Dendritic cell treated with granulocyte-macrophage colony-stimulating factor and Interleukin-4, amounts not matched to agents 40 ng/mL and 50 ng/mL, for 4 days (primary cell): ENCODE results near the gene SNX32.
"Not testable (repeated sequence)": the region's sequence is repeated elsewhere in the genome, so short reads cannot be mapped to it uniquely, and the experiment has no call there.

Experiments used
- H3K27ac Mint-ChIP-seq: one replicate; pipeline ENCODE4 v1.8.0; 2022; ENCODE audit warnings: mild to moderate bottlenecking, mixed read lengths
- H3K27me3 Mint-ChIP-seq: one replicate; pipeline ENCODE4 v1.8.0; 2022; ENCODE audit warnings: mild to moderate bottlenecking, mixed read lengths
- H3K36me3 Mint-ChIP-seq: one replicate; pipeline ENCODE4 v1.8.0; 2022; ENCODE audit warnings: low read depth, mixed read lengths
- H3K4me1 Mint-ChIP-seq: one replicate; pipeline ENCODE4 v1.8.0; 2022; ENCODE audit warnings: low read depth, mixed read lengths
- H3K4me3 Mint-ChIP-seq: one replicate; pipeline ENCODE4 v1.8.0; 2022; ENCODE audit warnings: mild to moderate bottlenecking, moderate library complexity, mixed read lengths
- H3K9me3 Mint-ChIP-seq: one replicate; pipeline ENCODE4 v1.8.0; 2022; ENCODE audit warnings: mixed read lengths
- intact Hi-C: fragments of 100-400 bp; cut with micrococcal nuclease; formaldehyde crosslinking; loops from one replicate; pipeline ENCODE4 v1.15.0; 2022

Gene SNX32

GRCh38 chr11:65832231-65832630, 1.5 kb upstream of the SNX32 start:
- H3K27ac Mint-ChIP-seq, H3K4me3 Mint-ChIP-seq, H3K9me3 Mint-ChIP-seq, H3K36me3 Mint-ChIP-seq: not testable (repeated sequence)
- H3K4me1 Mint-ChIP-seq: peaks cover 32% of the 10 kb centered on the region
- intact Hi-C loops: loop anchor here (2.0 kb wide), 1 partner anchor 27 kb away; the partner anchor contains the start of gene CFL1
- peaks cover 24% of the 10 kb centered on the region for H3K27me3 Mint-ChIP-seq

DNA sequence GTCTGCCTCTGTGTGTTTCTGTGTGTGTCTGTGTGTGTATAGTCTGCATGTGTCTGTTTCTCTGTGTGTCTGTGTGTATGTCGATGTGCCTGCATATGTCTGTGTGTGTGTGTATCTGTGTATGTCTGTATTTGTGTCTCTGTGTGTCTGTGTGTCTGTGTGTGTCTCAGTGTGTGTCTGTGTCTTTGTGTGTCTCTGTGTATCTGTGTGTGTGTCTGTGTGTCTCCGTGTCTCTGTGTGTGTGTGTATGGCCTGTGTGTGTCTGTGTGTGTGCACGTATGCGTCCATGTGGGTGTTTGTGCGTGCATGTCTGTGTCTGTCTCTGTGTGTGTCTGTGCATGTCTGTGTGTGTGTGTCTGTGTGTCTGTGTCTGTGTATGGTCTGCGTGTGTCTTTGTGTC, 439 bp downstream of the SNX32 start:
- no peak overlapping the region for H3K27ac Mint-ChIP-seq
- peaks cover 24% of the 10 kb centered on the region for H3K27me3 Mint-ChIP-seq
- peaks cover 20% of the 10 kb centered on the region for H3K4me1 Mint-ChIP-seq
- no peaks in the 10 kb centered on the region for H3K36me3 Mint-ChIP-seq
- intact Hi-C loops: no loop called here
- H3K4me3 Mint-ChIP-seq: no peak overlapping the region
- no peaks in the 10 kb centered on the region for H3K9me3 Mint-ChIP-seq

GRCh38 chr11:65842144-65842543, 8.4 kb downstream of the SNX32 start:
- no peaks in the 10 kb centered on the region for H3K4me1 Mint-ChIP-seq
- no peaks in the 10 kb centered on the region for H3K27me3 Mint-ChIP-seq
- no peaks in the 10 kb centered on the region for H3K9me3 Mint-ChIP-seq
- no peak overlapping the region for H3K27ac Mint-ChIP-seq
- intact Hi-C loops: no loop called here
- H3K36me3 Mint-ChIP-seq: no peaks in the 10 kb centered on the region
- H3K4me3 Mint-ChIP-seq: no peak overlapping the region

- Mint-ChIP-seq H3K4me3 (no peak overlapping the region), H3K27ac (no peak overlapping the region), H3K4me1 (no peaks in the 10 kb centered on the region), H3K36me3 (no peaks in the 10 kb centered on the region), H3K9me3 (no peaks in the 10 kb centered on the region), H3K27me3 (peaks cover 4% of the 10 kb centered on the region)
- intact Hi-C loops: no loop called here
Observed at GRCh38 chr11:65843811-65844210, 10.0 kb downstream of the SNX32 start.

DNA sequence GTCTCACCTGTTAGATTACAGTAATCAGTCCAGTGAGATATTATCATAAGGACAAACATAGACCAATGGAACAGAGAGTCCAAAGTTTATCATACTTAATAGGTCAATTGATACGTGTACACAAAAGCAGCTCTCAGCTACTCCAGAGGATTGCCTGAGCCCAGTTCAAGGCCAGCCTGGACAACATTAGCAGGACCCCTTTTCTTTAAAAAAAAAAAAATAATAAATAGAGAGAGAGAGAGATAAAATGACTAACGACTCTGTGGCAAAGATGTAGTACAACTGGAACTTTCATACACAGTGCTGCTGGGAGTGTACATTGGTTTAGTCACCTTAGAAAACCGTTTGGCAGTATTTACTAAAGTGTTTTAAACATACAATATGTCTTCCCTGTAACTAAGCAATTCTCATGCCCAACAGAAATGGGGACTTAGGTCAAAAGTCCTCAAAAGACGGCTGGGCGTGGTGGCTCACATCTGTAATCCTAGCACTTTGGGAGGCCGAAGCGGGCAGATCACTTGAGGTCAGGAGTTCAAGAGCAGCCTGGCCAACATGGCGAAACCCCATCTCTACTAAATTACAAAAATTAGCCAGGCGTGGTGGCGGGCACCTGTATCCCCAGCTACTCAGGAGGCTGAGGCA, 10.6 kb downstream of the SNX32 start:
- no peaks in the 10 kb centered on the region for H3K9me3 Mint-ChIP-seq
- H3K36me3 Mint-ChIP-seq: no peaks in the 10 kb centered on the region
- intact Hi-C loops: no loop called here
- peaks cover 4% of the 10 kb centered on the region for H3K27me3 Mint-ChIP-seq
- H3K4me1 Mint-ChIP-seq: peaks cover 3% of the 10 kb centered on the region
- no peak overlapping the region for H3K27ac Mint-ChIP-seq
- H3K4me3 Mint-ChIP-seq: no peak overlapping the region

- Mint-ChIP-seq H3K36me3 (peaks cover 24% of the 10 kb centered on the region), H3K27ac (no peak overlapping the region), H3K4me1 (peaks cover 20% of the 10 kb centered on the region), H3K4me3 (no peak overlapping the region), H3K27me3 (peaks cover 4% of the 10 kb centered on the region), H3K9me3 (no peaks in the 10 kb centered on the region)
- intact Hi-C loops: no loop called here
Observed at GRCh38 chr11:65847746-65848145, 14.0 kb downstream of the SNX32 start.

DNA sequence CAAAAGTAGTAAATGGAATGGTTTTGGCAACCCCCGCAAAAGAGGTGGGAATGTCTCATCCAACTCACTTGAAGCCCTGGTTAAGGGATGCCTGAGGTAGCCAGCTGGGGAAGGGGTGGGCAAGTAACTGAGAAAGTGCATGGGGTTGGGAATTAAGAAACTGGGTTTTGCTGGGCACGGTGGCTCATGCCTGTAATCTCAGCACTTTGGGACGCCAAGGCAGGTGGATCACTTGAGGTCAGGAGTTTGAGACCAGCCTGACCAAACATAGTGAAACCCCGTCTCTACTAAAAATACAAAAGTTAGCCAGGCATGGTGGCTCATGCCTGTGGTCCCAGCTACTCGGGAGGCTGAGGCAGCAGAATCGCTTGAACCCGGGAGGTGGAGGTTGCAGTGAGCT, 14.9 kb downstream of the SNX32 start:
- not testable (repeated sequence) for H3K27me3 Mint-ChIP-seq
- H3K36me3 Mint-ChIP-seq: peaks cover 33% of the 10 kb centered on the region

GRCh38 chr11:65849366-65849765, 15.6 kb downstream of the SNX32 start:
- H3K27ac Mint-ChIP-seq: no peak overlapping the region
- peaks cover 40% of the 10 kb centered on the region for H3K36me3 Mint-ChIP-seq
- H3K4me3 Mint-ChIP-seq: no peak overlapping the region
- intact Hi-C loops: no loop called here
- H3K4me1 Mint-ChIP-seq: peaks cover 34% of the 10 kb centered on the region
- peaks cover 4% of the 10 kb centered on the region for H3K27me3 Mint-ChIP-seq
- H3K9me3 Mint-ChIP-seq: no peaks in the 10 kb centered on the region

More for the DNA sequence above, 14.9 kb downstream of the SNX32 start:
- H3K27ac Mint-ChIP-seq, H3K4me3 Mint-ChIP-seq, intact Hi-C loops, H3K9me3 Mint-ChIP-seq: not testable (repeated sequence)
- H3K4me1 Mint-ChIP-seq: peaks cover 28% of the 10 kb centered on the region

DNA sequence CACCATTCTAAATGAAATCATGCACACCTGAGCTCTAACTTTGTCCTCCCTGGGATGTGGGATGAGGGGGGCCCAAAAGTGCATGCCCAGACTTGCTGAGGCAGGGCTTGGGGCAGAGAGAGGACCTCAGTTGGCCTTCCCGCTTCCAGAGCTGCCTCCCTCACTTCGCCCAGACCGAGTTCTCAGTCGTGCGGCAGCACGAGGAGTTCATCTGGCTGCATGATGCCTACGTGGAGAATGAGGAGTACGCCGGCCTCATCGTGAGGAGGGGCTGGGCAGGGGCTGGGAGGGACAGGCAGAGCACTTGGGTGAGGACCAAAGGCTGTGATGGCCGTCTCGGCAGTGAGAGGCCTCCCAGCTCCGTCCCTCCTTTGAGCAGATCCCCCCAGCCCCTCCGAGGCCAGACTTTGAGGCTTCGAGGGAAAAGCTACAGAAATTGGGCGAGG, 16.0 kb downstream of the SNX32 start:
- intact Hi-C loops: no loop called here

DNA sequence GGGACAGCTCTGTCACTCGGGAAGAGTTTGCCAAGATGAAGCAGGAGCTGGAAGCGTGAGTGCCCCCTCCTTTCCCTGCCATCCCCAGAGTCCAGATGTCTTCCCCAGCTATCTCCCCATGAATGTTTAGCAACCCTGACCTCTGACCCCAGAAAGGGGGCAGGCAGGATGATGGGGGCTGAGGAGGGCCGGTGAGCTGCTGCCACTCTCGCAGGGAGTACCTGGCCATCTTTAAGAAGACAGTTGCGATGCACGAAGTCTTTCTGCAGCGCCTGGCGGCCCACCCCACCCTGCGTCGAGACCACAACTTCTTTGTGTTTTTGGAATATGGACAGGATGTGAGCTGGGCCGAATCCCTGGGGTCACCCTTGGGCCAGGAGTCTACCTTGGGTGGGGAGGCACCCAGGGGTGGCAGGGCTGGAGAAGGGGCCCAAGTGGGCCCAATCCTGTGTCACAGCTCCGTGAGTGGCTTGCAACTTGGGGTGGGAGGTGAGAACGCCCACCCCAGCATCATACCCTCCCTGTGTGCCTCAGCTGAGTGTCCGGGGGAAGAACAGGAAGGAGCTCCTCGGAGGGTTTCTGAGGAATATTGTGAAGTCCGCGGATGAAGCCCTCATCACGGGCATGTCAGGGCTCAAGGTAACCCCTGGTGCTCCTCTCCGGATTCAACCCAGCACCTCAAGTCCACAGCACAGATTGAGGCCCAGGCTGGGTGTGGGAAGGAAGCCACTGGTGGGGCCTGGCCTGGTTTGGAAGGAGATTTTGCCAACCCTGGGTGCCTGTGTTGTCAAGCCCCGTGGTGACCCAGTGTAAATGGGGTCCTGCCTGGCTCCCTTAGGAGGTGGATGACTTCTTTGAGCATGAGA, 16.7 kb downstream of the SNX32 start:
- Mint-ChIP-seq H3K4me3 (no peak overlapping the region), H3K27me3 (peaks cover 4% of the 10 kb centered on the region), H3K9me3 (no peaks in the 10 kb centered on the region), H3K4me1 (peaks cover 44% of the 10 kb centered on the region), H3K27ac (no peak overlapping the region), H3K36me3 (peaks cover 51% of the 10 kb centered on the region)
- intact Hi-C loops: no loop called here

More for the DNA sequence above, 16.0 kb downstream of the SNX32 start:
- H3K4me3 Mint-ChIP-seq: no peak overlapping the region
- H3K27me3 Mint-ChIP-seq: peaks cover 4% of the 10 kb centered on the region
- H3K36me3 Mint-ChIP-seq: peaks cover 44% of the 10 kb centered on the region
- H3K4me1 Mint-ChIP-seq: peaks cover 38% of the 10 kb centered on the region
- H3K27ac Mint-ChIP-seq: no peak overlapping the region
- H3K9me3 Mint-ChIP-seq: no peaks in the 10 kb centered on the region

- Mint-ChIP-seq H3K9me3 (no peaks in the 10 kb centered on the region), H3K4me1 (peaks cover 51% of the 10 kb centered on the region), H3K4me3 (no peak overlapping the region), H3K27me3 (peaks cover 4% of the 10 kb centered on the region), H3K36me3 (peaks cover 58% of the 10 kb centered on the region), H3K27ac (no peak overlapping the region)
- intact Hi-C loops: no loop called here
Observed at GRCh38 chr11:65851083-65851579, 17.4 kb downstream of the SNX32 start.

DNA sequence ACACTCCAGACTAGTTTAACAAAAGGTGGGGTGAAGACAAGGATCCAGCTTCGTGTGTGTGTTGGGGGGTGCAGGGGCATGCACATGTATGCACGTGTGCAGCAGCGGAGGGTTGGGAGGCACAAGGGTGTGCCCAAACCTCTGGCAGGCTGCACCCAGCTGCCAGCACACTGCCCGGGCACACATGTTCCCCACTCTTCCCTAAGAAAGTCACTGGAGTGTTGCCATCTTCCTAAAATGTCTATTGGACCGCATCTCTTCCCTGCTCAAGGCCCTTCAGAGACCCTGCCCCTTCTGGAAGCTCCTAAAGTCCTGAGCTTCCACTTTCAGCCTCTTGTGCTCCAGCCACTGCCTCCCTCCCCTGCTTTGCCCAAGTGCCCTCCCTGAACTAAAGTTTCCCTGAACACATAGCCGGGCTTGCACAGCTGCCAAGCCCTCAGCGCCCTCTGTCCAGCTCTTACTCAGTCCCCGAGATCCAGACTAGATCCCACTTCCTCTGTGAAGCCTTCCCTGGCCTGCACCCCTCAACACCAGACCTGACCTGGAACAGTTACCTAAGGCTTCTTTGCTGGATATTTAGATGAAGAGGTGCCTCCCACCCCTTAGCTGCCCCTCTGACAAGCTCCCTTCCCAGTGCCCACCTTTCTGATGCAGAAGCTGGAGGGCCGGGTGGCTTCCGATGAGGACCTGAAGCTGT, 18.2 kb downstream of the SNX32 start:
- Mint-ChIP-seq H3K9me3 (no peaks in the 10 kb centered on the region), H3K4me3 (no peak overlapping the region), H3K27me3 (peaks cover 4% of the 10 kb centered on the region), H3K4me1 (peaks cover 59% of the 10 kb centered on the region), H3K36me3 (peaks cover 66% of the 10 kb centered on the region), H3K27ac (no peak overlapping the region)
- intact Hi-C loops: no loop called here

DNA sequence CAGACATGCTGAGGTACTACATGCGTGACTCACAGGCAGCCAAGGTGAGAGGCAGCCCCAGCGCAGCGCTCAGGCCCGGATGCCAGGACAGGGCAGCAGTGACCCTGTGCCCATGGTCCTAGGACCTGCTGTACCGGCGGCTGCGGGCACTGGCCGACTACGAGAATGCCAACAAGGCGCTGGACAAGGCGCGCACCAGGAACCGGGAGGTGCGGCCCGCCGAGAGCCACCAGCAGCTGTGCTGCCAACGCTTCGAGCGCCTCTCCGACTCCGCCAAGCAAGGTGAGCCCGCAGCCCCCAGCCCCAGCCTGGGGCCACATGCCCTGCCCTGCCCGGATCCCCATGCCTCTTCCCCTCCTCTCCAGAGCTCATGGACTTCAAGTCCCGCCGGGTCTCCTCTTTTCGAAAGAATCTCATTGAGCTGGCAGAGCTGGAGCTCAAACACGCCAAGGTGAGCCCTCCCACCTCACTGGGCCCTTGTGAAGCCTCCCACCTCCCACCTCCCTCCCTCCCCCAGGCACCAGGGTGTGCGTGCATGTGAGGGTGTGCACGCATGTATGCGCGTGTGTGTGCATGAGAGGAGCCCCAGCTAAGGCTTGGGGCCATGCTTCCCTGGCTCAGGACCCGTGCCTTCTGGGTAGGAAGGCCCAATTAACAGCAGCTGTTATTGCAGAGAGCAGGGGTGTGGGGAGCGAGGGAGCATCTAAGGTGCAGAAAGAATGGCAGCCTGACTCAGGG, 18.9 kb downstream of the SNX32 start:
- Mint-ChIP-seq H3K27me3 (peaks cover 4% of the 10 kb centered on the region), H3K4me1 (peaks cover 59% of the 10 kb centered on the region), H3K4me3 (no peak overlapping the region), H3K9me3 (no peaks in the 10 kb centered on the region), H3K36me3 (peaks cover 72% of the 10 kb centered on the region), H3K27ac (no peak overlapping the region)
- intact Hi-C loops: no loop called here
